Panc1 (cell line): ENCODE data around the gene LMNTD1.

Experiments
- SIN3A ChIP-seq: IDR thresholded peaks from 2 replicates; pipeline ENCODE4 v1.6.1; 2012; ENCODE audit warnings: low read depth, mild to moderate bottlenecking, low read length, moderate library complexity, borderline replicate concordance; ENCODE audit not compliant: insufficient read depth
- TCF7L2 ChIP-seq: IDR thresholded peaks from 2 replicates; pipeline ENCODE4 v1.6.1; 2011; ENCODE audit warnings: mild to moderate bottlenecking, low read depth, low read length, inconsistent platforms
- TF ChIP-seq, protein P1 (sequence below): fragments of 450-650 bp; IDR thresholded peaks from 2 replicates; pipeline ENCODE4 v1.5.1; 2017; ENCODE audit warnings: mild to moderate bottlenecking

- TF ChIP-seq SIN3A (no peak), TCF7L2 (no peak)
- TF ChIP-seq, protein P1, sequence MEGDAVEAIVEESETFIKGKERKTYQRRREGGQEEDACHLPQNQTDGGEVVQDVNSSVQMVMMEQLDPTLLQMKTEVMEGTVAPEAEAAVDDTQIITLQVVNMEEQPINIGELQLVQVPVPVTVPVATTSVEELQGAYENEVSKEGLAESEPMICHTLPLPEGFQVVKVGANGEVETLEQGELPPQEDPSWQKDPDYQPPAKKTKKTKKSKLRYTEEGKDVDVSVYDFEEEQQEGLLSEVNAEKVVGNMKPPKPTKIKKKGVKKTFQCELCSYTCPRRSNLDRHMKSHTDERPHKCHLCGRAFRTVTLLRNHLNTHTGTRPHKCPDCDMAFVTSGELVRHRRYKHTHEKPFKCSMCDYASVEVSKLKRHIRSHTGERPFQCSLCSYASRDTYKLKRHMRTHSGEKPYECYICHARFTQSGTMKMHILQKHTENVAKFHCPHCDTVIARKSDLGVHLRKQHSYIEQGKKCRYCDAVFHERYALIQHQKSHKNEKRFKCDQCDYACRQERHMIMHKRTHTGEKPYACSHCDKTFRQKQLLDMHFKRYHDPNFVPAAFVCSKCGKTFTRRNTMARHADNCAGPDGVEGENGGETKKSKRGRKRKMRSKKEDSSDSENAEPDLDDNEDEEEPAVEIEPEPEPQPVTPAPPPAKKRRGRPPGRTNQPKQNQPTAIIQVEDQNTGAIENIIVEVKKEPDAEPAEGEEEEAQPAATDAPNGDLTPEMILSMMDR: no peak
These were observed 5.5 kb upstream of the LMNTD1 start for GRCh38 chr12:25558586-25558985.
